ENCODE measurements around the gene STAT5B. TPM values are rescaled to one million over a fixed set of nuclear protein-coding genes. Genes with fewer than 3 reads are reported as not detected.

STAT5B gene
- total and polyA plus RNA-seq, 2 of the 13 experiments (the other 11 are each of a cell fraction or from before 2014, with no cell fraction given) = 21.0 to 42.8 TPM

GRCh38 chr17:42182927-42183734 is 93.1 kb downstream of the STAT5B start (continued):
- no peak for TF ChIP-seq ASH2L (IDR thresholded peaks at IDR 0.05; ENCODE audit: insufficient read length, low read depth, low read length)

- H3K4me2 ChIP-seq (ENCODE audit: low read depth, low read length) = no peak overlapping the region
- H3K27ac ChIP-seq (ENCODE audit: extremely low read length, insufficient read depth, low read length) = no peak overlapping the region
- peaks cover 5% of the 10 kb centered on the region for H4K20me1 ChIP-seq (ENCODE audit: insufficient read depth, low read length)
- H3K27me3 ChIP-seq (ENCODE audit: control insufficient read depth in 1 of 2, insufficient read depth in 2 of 2, low read length in 2 of 2) = peaks cover 0 to 21% of the 10 kb centered on the region in 2 experiments; a peak in 4 of 5 replicates
- ATAC-seq (no peak), FAIRE-seq (no peak), DNase-seq (ENCODE audit: low spot score) (no peak)
- H3K4me3 ChIP-seq (replicated peaks in 1 of 3; ENCODE audit: insufficient read depth in 1 of 3, low read depth in 2 of 3, low read length in 3 of 3) = no peak overlapping the region
- intact Hi-C loops (cut with micrococcal nuclease; ENCODE audit: unreplicated experiment) = loop anchor here (10.0 kb wide), 1 partner anchor 63 kb away; no protein-coding TSS in a partner anchor
- CTCF ChIA-PET (ENCODE audit: low intra/inter-chr PET ratio, low total read pairs) = interaction anchor here (1.1 kb wide), 1 partner anchor 64 kb away, joined by 3 read pairs; no protein-coding TSS in a partner anchor
- POLR2A ChIA-PET = interaction anchor here (1.7 to 3.6 kb wide), 3 partner anchors 13 to 67 kb away, joined by 4 to 19 read pairs (median 6); partner anchors contain the start of gene GHDC
- peaks cover 60% of the 10 kb centered on the region for H3K4me1 ChIP-seq (ENCODE audit: insufficient read depth, low read length)
- no peak overlapping the region for H2AFZ ChIP-seq (ENCODE audit: low read length)
- H3K79me2 ChIP-seq (ENCODE audit: insufficient read depth, low read length) = no peaks in the 10 kb centered on the region
- BruUV-seq (replicated peaks) = no TSS peak
- H3K9me3 ChIP-seq (ENCODE audit: low read length) = no peaks in the 10 kb centered on the region
- no peaks in the 10 kb centered on the region for H3K36me3 ChIP-seq (replicated peaks in 1 of 2; ENCODE audit: control insufficient read depth in 1 of 2, insufficient read depth in 2 of 2, low read length in 2 of 2)
- no peak overlapping the region for H3K9ac ChIP-seq (ENCODE audit: insufficient read depth, low read depth, low read length)
- WGBS (ENCODE audit: low lambda C conversion rate) = 80% methylated on average over 2 of the region's 2 CpGs
- in situ Hi-C loops (cut with HindIII; ENCODE audit: extremely low pct_ligation_motif_present, low pct_unique_long_range_greater_than_20kb) = no loop called here
- TF ChIP-seq ZNF607 (CRISPR knock-in tag; IDR thresholded peaks at IDR 0.05; ENCODE audit: borderline replicate concordance) (no peak), USF2 (IDR thresholded peaks at IDR 0.05; ENCODE audit: low read depth, low read length) (no peak), USF2 (CRISPR knock-in tag; IDR thresholded peaks at IDR 0.05; ENCODE audit: borderline replicate concordance) (peak; percentile 18; the same call in 1 of the 2 replicates), ZMAT3 (CRISPR knock-in tag; conservative IDR thresholded peaks at IDR 0.05) (no peak), ZNF772 (CRISPR knock-in tag; IDR thresholded peaks at IDR 0.05) (0 out of 2 replicates have a peak, but pooled peaks have one; percentile 5), RAD21 (CRISPR knock-in tag; IDR thresholded peaks at IDR 0.05) (no peak), REST (IDR thresholded peaks at IDR 0.05; ENCODE audit: borderline replicate concordance in 1 of 2, low read depth in 1 of 2, low read length in 2 of 2) (no peak), ZNF629 (CRISPR knock-in tag; conservative IDR thresholded peaks at IDR 0.05) (0 out of 2 replicates have a peak, but pooled peaks have one; percentile 1), ZFAT (CRISPR knock-in tag; conservative IDR thresholded peaks at IDR 0.05) (no peak), FIP1L1 (IDR thresholded peaks at IDR 0.05; ENCODE audit: borderline replicate concordance, insufficient read depth, low read depth, low read length) (no peak), ZNF703 (CRISPR knock-in tag; IDR thresholded peaks at IDR 0.05; ENCODE audit: borderline replicate concordance) (no peak), ZFY (CRISPR knock-in tag; IDR thresholded peaks at IDR 0.05) (no peak), ISL2 (CRISPR knock-in tag; IDR thresholded peaks at IDR 0.05) (no peak), ZNF883 (CRISPR knock-in tag; IDR thresholded peaks at IDR 0.05; ENCODE audit: not compliant biosample characterization) (no peak), ZNF549 (CRISPR knock-in tag; IDR thresholded peaks at IDR 0.05) (no peak), ZNF720 (CRISPR knock-in tag; IDR thresholded peaks at IDR 0.05) (no peak), ZFP1 (CRISPR knock-in tag; IDR thresholded peaks at IDR 0.05) (no peak)
Measured at GRCh38 chr17:42181851-42182207, 94.4 kb downstream of the STAT5B start.
